Measurements from ENCODE around the gene ERAS. TPM values are rescaled to one million over a fixed set of nuclear protein-coding genes. Genes with fewer than 3 reads are reported as not detected.

Gene ERAS
- polyA plus RNA-seq, 3 donors, result 0.13 TPM; not detected in 2

DNA sequence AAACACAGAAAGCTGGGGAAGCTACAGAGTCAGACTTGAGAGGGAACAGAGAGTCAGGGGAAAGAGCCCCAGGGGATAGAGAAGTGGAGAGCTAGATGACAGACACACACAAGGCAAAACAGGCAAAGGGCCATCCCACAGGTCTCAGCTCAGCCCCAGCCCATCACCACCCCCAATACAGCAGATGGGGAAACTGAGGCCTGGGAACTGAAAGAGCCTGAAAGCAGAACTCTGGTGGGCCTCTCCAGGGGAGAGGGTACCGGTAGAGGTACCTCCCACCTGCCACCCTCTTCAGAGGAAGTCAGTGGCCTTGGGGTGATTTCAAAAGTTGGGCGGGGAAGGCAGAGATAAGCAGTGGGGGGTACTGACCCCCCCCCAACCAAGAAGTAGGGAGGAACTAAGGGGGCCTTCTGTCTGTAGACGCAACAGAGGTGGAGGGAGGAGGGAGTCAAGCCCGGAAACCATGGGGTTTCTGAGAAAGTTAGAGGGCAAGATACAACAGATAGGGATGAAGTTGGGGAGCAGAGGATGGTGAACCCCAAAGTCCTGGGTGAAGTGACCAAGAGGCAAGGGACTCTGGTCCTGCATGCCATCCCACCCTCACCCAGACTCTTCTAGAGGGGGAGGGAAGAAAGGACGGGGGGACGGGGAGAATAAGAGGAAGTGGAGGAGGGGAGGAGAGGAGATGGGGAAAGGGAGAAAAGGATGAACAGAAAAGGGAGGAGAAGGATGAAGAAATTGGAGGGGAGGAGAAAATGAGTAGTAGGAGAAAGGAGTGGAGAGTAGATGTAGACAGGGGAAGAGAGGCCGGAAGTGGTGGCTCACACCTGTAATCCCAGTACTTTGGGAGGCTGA is 36.7 kb upstream of the ERAS start:
- H3K27ac ChIP-seq (ENCODE audit: low read depth in 1 of 2, low read length in 2 of 2), result no peak overlapping the region
- no CpG with 5 or more reads among the region's 7 CpGs for WGBS (ENCODE audit: insufficient coverage)

DNA sequence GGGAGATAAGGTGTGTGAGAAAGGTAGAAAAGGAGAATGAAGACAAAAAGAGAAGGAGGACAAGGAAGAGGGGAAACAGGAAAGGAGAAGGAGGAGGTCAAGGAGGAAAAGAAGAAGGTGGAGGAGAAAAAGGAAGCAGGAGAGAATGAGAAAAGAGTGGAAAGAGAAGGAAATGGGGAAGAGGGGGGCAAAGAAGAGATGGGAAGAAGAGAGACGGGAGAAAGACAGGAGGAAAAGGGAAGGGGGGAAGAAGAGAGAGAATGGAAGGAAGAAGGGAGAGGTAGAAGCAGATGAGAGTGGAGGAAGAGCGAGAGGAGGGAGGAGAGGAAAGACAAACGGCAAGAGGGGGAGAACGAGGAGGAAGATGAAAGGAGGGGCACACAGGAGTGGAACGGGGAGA is 35.8 kb upstream of the ERAS start:
- no peaks in the 10 kb centered on the region for H3K79me2 ChIP-seq (ENCODE audit: insufficient read depth, low read length)
- H3K36me3 ChIP-seq (replicated peaks in 1 of 2; ENCODE audit: control insufficient read depth in 1 of 2, insufficient read depth in 2 of 2, low read length in 2 of 2), result no peaks in the 10 kb centered on the region
- Mint-ChIP-seq H3K4me3 (no peak overlapping the region), H3K4me1 (peaks cover 13% of the 10 kb centered on the region), H3K27me3 (ENCODE audit: low read depth in 3 of 3) (peaks cover 3 to 12% (median 3%) of the 10 kb centered on the region in 3 donors), H3K27ac (no peak overlapping the region), H3K36me3 (no peaks in the 10 kb centered on the region), H3K9me3 (no peaks in the 10 kb centered on the region)
- intact Hi-C loops (cut with micrococcal nuclease), result loop anchor here in 1 of 2 donors (10.0 kb wide), 1 partner anchor 46 kb away; no protein-coding TSS in a partner anchor
- H3K27me3 ChIP-seq (ENCODE audit: control insufficient read depth in 2 of 2, insufficient read depth in 2 of 2, low read length in 2 of 2), result no peaks in the 10 kb centered on the region
- no peak overlapping the region for H2AFZ ChIP-seq (ENCODE audit: insufficient read depth, low read depth, low read length, poor library complexity, severe bottlenecking)
- no peak overlapping the region for H3K4me2 ChIP-seq (replicated peaks; ENCODE audit: extremely low read depth, low read length, poor library complexity, severe bottlenecking)
- no peak overlapping the region for H3K4me3 ChIP-seq (replicated peaks in 1 of 3; ENCODE audit: low read depth in 2 of 3, low read length in 3 of 3)
- no peaks in the 10 kb centered on the region for H3K9me3 ChIP-seq (replicated peaks in 1 of 2; ENCODE audit: control insufficient read depth in 1 of 2, insufficient read depth in 1 of 2, low read length in 2 of 2)
- no peak overlapping the region for H3K27ac ChIP-seq (ENCODE audit: low read depth in 1 of 2, low read length in 2 of 2)
- H3K4me1 ChIP-seq (ENCODE audit: control insufficient read depth in 1 of 2, insufficient read depth in 2 of 2, low read length in 2 of 2), result peaks cover 0 to 11% of the 10 kb centered on the region in 2 donors
- H3K9ac ChIP-seq (ENCODE audit: insufficient read depth, low read length, poor library complexity, severe bottlenecking), result no peak overlapping the region
- no peak for DNase-seq
- TF ChIP-seq, protein P1, sequence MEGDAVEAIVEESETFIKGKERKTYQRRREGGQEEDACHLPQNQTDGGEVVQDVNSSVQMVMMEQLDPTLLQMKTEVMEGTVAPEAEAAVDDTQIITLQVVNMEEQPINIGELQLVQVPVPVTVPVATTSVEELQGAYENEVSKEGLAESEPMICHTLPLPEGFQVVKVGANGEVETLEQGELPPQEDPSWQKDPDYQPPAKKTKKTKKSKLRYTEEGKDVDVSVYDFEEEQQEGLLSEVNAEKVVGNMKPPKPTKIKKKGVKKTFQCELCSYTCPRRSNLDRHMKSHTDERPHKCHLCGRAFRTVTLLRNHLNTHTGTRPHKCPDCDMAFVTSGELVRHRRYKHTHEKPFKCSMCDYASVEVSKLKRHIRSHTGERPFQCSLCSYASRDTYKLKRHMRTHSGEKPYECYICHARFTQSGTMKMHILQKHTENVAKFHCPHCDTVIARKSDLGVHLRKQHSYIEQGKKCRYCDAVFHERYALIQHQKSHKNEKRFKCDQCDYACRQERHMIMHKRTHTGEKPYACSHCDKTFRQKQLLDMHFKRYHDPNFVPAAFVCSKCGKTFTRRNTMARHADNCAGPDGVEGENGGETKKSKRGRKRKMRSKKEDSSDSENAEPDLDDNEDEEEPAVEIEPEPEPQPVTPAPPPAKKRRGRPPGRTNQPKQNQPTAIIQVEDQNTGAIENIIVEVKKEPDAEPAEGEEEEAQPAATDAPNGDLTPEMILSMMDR (IDR thresholded peaks at IDR 0.05), result no peak
- H4K20me1 ChIP-seq (ENCODE audit: insufficient read depth, low read length), result no peaks in the 10 kb centered on the region
- 77% methylated on average over 4 of the region's 5 CpGs for WGBS (ENCODE audit: insufficient coverage)

More for the DNA sequence above, 36.7 kb upstream of the ERAS start:
- Histone ChIP-seq H3K79me2 (ENCODE audit: insufficient read depth, low read length) (no peaks in the 10 kb centered on the region), H3K27me3 (ENCODE audit: control insufficient read depth in 2 of 2, insufficient read depth in 2 of 2, low read length in 2 of 2) (no peaks in the 10 kb centered on the region), H3K4me1 (ENCODE audit: control insufficient read depth in 1 of 2, insufficient read depth in 2 of 2, low read length in 2 of 2) (peaks cover 0 to 11% of the 10 kb centered on the region in 2 donors), H3K9me3 (replicated peaks in 1 of 2; ENCODE audit: control insufficient read depth in 1 of 2, insufficient read depth in 1 of 2, low read length in 2 of 2) (no peaks in the 10 kb centered on the region), H4K20me1 (ENCODE audit: insufficient read depth, low read length) (no peaks in the 10 kb centered on the region), H2AFZ (ENCODE audit: insufficient read depth, low read depth, low read length, poor library complexity, severe bottlenecking) (peak overlapping the region; percentile 35), H3K9ac (ENCODE audit: insufficient read depth, low read length, poor library complexity, severe bottlenecking) (no peak overlapping the region), H3K36me3 (replicated peaks in 1 of 2; ENCODE audit: control insufficient read depth in 1 of 2, insufficient read depth in 2 of 2, low read length in 2 of 2) (no peaks in the 10 kb centered on the region), H3K4me3 (replicated peaks in 1 of 3; ENCODE audit: low read depth in 2 of 3, low read length in 3 of 3) (no peak overlapping the region), H3K4me2 (replicated peaks; ENCODE audit: extremely low read depth, low read length, poor library complexity, severe bottlenecking) (no peak overlapping the region)
- Mint-ChIP-seq H3K27me3 (ENCODE audit: low read depth in 3 of 3) (peaks cover 3 to 12% (median 3%) of the 10 kb centered on the region in 3 donors), H3K36me3 (no peaks in the 10 kb centered on the region), H3K4me1 (peaks cover 13% of the 10 kb centered on the region), H3K9me3 (no peaks in the 10 kb centered on the region), H3K27ac (peak overlapping the region in 1 of 7 donors; percentile 10), H3K4me3 (no peak overlapping the region)
- DNase-seq, result no peak
- TF ChIP-seq, protein P1 (IDR thresholded peaks at IDR 0.05), result no peak
- intact Hi-C loops (cut with micrococcal nuclease), result loop anchor here in 1 of 2 donors (10.0 kb wide), 1 partner anchor 45 kb away; no protein-coding TSS in a partner anchor
